Head of caudate nucleus (tissue), 42 donors: Measurements from ENCODE around the gene PCDHB16.
A peak's percentile ranks its signal among the peaks of the same experiment; 100 is the strongest.
"Not testable (repeated sequence)": the region's sequence is repeated elsewhere in the genome, so short reads cannot be mapped to it uniquely, and the experiment has no call there.

ENCODE experiments used
- DNase-seq, 42 donors: peaks; one replicate each; pipeline versions ENCODE4 v3.0.0 to v3.0.0-alpha.2; 2020 to 2021; ENCODE audit warnings: mixed read lengths in 7 of 42
- intact Hi-C: fragments of 100-400 bp; cut with DNase I; formaldehyde crosslinking; loops from one replicate; pipeline ENCODE4 v1.15.0; 2022

The PCDHB16 gene

DNA sequence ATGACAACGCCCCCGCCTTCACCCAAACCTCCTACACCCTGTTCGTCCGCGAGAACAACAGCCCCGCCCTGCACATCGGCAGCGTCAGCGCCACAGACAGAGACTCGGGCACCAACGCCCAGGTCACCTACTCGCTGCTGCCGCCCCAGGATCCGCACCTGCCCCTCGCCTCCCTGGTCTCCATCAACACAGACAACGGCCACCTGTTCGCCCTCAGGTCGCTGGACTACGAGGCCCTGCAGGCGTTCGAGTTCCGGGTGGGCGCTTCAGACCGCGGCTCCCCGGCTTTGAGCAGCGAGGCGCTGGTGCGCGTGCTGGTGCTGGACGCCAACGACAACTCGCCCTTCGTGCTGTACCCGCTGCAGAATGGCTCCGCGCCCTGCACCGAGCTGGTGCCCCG, 2.8 kb upstream of the PCDHB16 start:
- DNase-seq, intact Hi-C loops: not testable (repeated sequence)

DNA sequence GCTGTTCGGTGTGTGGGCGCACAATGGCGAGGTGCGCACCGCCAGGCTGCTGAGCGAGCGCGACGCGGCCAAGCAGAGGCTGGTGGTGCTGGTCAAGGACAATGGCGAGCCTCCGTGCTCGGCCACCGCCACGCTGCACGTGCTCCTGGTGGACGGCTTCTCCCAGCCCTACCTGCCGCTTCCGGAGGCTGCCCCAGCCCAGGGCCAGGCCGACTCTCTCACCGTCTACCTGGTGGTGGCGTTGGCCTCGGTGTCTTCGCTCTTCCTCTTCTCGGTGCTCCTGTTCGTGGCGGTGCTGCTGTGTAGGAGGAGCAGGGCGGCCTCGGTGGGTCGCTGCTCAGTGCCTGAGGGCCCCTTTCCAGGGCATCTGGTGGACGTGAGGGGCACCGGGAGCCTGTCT, 2.3 kb upstream of the PCDHB16 start:
- intact Hi-C loops, result loop anchor here (10.0 kb wide), 1 partner anchor 385 kb away; no protein-coding TSS in a partner anchor
- not testable (repeated sequence) for DNase-seq

DNA sequence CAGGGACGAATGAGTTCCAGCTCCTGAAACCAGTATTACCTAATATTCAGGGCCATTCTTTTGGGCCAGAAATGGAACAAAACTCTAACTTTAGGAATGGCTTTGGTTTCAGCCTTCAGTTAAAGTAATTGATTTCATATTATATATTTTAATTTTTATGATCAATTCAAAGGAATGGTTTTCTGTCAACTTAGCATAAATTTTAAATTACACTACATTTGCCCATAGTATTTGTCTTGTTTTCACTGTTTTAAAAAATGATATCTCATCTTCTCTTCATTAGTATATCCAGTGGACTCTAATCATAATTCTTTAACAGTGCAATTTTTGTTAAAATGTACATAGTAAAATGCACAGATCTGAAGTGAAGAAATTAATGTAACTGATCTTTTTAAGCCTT, 1.9 kb upstream of the PCDHB16 start:
- intact Hi-C loops, result loop anchor here (10.0 kb wide), 1 partner anchor 384 kb away; no protein-coding TSS in a partner anchor
- no peak for DNase-seq

DNA sequence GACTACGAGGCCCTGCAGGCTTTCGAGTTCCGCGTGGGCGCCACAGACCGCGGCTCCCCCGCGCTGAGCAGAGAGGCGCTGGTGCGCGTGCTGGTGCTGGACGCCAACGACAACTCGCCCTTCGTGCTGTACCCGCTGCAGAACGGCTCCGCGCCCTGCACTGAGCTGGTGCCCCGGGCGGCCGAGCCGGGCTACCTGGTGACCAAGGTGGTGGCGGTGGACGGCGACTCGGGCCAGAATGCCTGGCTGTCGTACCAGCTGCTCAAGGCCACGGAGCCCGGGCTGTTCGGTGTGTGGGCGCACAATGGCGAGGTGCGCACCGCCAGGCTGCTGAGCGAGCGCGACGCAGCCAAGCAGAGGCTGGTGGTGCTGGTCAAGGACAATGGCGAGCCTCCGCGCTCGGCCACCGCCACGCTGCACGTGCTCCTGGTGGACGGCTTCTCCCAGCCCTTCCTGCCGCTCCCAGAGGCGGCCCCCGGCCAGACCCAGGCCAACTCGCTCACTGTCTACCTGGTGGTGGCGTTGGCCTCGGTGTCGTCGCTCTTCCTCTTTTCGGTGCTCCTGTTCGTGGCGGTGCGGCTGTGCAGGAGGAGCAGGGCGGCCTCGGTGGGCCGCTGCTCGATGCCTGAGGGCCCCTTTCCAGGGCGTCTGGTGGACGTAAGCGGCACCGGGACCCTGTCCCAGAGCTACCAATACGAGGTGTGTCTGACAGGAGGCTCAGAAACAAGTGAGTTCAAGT, 2.1 kb downstream of the PCDHB16 start:
- DNase-seq, result not testable (repeated sequence)
- intact Hi-C loops, result loop anchor here (10.0 kb wide), 1 partner anchor 381 kb away; no protein-coding TSS in a partner anchor

DNA sequence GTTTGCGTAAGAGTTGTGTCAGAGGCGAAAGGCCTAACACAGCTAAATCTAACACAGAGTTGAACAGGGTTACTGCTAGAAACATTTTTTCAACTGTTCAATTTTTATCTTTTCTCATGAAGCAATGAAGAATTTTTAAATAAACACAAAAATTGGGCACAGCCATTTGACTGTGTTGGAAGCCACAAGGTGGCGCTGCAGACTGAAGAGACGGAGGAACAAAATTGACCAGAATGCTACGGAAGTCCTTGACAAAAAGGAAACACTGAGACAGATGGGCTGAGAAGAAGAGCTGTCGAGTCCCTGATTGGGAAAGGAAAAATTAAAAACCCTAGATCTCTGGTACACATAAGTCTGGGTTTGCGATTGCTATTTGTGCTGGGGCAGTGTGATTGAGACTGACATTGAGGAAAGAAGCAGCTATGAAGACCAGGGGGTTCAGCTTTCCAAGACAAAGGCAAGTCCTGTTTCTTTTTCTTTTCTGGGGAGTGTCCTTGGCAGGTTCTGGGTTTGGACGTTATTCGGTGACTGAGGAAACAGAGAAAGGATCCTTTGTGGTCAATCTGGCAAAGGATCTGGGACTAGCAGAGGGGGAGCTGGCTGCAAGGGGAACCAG, 4.8 kb downstream of the PCDHB16 start, which contains the start of gene PCDHB9:
PCDHB9 (plus strand) TSS at position 265 of the 616 bp plus-strand sequence; CDS start at position 423, 158 bp downstream.
- DNase-seq, result peak in 23 of 42 donors; percentile 9 to 74 (median 39)
- intact Hi-C loops, result loop anchor here (10.0 kb wide), 1 partner anchor 378 kb away; no protein-coding TSS in a partner anchor

DNA sequence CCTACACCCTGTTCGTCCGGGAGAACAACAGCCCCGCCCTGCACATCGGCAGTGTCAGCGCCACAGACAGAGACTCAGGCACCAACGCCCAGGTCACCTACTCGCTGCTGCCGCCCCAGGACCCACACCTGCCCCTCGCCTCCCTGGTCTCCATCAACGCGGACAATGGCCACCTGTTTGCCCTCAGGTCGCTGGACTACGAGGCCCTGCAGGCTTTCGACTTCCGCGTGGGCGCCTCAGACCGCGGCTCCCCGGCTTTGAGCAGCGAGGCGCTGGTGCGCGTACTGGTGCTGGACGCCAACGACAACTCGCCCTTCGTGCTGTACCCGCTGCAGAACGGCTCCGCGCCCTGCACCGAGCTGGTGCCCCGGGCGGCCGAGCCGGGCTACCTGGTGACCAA, 6.5 kb downstream of the PCDHB16 start:
- not testable (repeated sequence) for DNase-seq
- intact Hi-C loops, result loop anchor here (10.0 kb wide), 1 partner anchor 376 kb away; no protein-coding TSS in a partner anchor

DNA sequence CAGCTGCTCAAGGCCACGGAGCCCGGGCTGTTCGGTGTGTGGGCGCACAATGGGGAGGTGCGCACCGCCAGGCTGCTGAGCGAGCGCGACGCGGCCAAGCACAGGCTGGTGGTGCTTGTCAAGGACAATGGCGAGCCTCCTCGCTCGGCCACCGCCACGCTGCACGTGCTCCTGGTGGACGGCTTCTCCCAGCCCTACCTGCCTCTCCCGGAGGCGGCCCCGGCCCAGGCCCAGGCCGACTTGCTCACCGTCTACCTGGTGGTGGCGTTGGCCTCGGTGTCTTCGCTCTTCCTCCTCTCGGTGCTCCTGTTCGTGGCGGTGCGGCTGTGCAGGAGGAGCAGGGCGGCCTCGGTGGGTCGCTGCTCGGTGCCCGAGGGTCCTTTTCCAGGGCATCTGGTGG, 6.9 kb downstream of the PCDHB16 start:
- intact Hi-C loops, result loop anchor here (10.0 kb wide), 1 partner anchor 376 kb away; no protein-coding TSS in a partner anchor
- not testable (repeated sequence) for DNase-seq

DNA sequence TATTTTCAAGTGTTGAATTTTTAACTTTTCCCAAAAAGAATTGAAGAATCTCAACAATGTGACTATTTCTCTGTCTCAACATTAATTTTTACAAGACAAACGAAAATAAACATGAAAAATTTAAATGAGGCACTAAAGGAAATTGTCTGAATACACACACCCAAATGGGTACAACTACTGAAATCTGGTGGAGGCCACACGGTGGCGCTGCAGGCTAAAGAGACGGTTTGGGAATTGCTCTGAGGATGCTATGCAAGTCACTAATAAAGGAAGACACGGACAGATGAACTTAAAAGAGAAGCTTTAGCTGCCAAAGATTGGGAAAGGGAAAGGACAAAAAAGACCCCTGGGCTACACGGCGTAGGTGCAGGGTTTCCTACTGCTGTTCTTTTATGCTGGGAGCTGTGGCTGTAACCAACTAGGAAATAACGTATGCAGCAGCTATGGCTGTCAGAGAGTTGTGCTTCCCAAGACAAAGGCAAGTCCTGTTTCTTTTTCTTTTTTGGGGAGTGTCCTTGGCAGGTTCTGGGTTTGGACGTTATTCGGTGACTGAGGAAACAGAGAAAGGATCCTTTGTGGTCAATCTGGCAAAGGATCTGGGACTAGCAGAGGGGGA, 10.0 kb downstream of the PCDHB16 start, which contains the start of gene PCDHB10:
PCDHB10 (plus strand) TSS at position 244 of the 616 bp plus-strand sequence; CDS start at position 444, 200 bp downstream.
- intact Hi-C loops, result no loop called here
- peak in 39 of 42 donors; percentile 23 to 84 (median 56) for DNase-seq

DNA sequence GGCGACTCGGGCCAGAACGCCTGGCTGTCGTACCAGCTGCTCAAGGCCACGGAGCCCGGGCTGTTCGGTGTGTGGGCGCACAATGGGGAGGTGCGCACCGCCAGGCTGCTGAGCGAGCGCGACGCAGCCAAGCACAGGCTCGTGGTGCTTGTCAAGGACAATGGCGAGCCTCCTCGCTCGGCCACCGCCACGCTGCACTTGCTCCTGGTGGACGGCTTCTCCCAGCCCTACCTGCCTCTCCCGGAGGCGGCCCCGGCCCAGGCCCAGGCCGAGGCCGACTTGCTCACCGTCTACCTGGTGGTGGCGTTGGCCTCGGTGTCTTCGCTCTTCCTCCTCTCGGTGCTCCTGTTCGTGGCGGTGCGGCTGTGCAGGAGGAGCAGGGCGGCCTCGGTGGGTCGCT, 12.1 kb downstream of the PCDHB16 start:
- intact Hi-C loops, DNase-seq: not testable (repeated sequence)

DNA sequence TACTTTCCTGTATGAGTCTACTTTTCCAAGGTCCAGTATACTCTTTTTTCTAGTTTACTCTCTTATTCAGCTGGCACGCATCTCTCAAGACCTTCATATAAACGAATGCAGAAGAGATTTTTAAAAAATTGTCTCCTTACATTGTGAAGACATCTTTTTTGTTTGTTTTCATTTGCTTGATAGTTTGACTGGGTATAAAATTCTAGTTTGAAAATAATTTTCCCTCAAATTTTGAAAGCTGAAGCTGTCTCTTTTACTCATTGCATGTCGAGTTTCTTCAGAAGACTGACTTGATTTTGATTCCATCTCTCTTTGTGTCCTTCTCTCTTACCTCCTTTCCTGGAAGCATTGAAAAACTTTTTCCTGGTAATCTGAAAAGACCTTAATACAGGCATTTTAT, 14.2 kb downstream of the PCDHB16 start:
- intact Hi-C loops, result no loop called here
- no peak for DNase-seq

DNA sequence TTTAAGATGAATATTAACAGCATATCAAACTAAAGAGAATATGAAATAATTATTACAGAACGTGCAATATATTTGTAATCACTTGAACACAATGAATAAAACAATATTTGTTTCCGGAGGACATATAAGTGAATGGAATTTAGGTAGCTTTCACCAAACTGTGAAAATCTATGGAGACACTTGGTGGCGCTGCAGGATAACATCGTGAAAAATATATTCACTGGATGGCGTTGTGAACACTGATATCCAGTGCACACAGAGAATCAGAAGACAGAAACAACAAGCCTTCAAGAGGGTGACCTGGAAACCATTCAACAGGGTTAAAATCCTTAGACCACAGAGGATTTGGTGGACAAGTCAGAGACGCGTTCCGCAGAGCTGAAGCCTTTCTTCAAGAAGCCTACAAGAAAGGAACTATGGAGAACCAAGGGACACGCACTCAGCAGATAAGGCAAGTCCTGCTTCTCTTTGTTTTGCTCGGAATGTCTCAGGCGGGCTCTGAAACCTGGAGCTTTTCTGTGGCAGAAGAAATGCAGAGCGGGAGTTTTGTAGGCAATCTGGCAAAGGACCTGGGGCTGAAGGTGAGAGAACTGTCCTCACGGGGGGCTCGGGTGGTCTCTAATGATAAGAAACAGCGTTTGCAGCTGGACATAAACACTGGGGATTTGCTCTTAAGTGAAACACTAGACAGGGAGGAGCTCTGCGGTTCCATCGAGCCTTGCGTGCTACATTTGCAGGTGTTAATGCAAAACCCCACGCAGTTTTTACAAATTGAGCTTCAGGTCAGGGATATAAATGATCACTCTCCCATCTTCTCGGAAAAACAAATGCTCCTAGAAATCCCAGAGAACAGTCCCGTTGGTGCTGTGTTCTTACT, 17.4 kb downstream of the PCDHB16 start, which contains the start of gene PCDHB11:
PCDHB11 (plus strand) TSS at position 269 of the 877 bp plus-strand sequence; CDS start at position 417, 148 bp downstream.
- intact Hi-C loops, result no loop called here
- peak in 1 of 42 donors; percentile 13 for DNase-seq

DNA sequence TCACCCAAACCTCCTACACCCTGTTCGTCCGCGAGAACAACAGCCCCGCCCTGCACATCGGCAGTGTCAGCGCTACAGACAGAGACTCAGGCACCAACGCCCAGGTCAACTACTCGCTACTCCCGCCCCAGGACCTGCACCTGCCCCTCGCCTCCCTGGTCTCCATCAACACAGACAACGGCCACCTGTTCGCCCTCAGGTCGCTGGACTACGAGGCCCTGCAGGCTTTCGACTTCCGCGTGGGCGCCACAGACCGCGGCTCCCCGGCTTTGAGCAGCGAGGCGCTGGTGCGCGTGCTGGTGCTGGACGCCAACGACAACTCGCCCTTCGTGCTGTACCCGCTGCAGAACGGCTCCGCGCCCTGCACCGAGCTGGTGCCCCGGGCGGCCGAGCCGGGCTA, 18.9 kb downstream of the PCDHB16 start:
- intact Hi-C loops, result not testable (repeated sequence)

DNA sequence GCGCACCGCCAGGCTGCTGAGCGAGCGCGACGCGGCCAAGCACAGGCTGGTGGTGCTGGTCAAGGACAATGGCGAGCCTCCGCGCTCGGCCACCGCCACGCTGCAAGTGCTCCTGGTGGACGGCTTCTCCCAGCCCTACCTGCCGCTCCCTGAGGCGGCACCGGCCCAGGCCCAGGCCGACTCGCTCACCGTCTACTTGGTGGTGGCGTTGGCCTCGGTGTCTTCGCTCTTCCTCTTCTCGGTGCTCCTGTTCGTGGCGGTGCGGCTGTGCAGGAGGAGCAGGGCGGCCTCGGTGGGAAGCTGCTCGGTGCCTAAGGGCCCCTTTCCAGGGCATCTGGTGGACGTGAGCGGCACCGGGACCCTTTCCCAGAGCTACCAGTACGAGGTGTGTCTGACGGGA, 19.5 kb downstream of the PCDHB16 start:
- DNase-seq, intact Hi-C loops: not testable (repeated sequence)

More for the DNA sequence above, 18.9 kb downstream of the PCDHB16 start:
- DNase-seq, result not testable (repeated sequence)

DNA sequence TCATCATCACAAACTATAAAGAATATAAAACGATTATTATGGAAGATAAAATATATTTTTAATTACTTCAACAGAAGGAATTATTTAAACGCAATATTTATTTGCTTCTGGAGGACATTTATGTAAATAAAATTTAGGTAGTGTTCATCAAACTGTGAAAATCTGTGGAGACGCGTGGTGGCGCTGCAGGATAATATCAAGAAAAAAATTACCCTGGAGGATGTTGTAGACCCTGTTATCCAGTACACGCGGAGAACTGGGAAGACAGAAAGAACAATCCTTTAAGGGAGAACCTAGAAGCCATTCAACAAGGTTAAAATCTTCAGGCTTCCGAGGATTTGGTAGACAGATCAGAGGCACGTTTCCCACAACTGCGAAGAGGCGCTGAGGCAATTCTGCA, 26.3 kb downstream of the PCDHB16 start, which contains the start of gene PCDHB12:
PCDHB12 (plus strand) TSS at position 242 of the 400 bp plus-strand sequence. CDS start 189 bp downstream, outside the sequence.
- intact Hi-C loops, result no loop called here
- peak in 25 of 42 donors; percentile 7 to 62 (median 33) for DNase-seq

DNA sequence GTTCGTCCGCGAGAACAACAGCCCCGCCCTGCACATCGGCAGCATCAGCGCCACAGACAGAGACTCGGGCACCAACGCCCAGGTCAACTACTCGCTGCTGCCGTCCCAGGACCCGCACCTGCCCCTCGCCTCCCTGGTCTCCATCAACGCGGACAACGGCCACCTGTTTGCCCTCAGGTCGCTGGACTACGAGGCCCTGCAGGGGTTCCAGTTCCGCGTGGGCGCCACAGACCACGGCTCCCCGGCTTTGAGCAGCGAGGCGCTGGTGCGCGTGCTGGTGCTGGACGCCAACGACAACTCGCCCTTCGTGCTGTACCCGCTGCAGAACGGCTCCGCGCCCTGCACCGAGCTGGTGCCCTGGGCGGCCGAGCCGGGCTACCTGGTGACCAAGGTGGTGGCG, 28.1 kb downstream of the PCDHB16 start:
- DNase-seq, intact Hi-C loops: not testable (repeated sequence)

DNA sequence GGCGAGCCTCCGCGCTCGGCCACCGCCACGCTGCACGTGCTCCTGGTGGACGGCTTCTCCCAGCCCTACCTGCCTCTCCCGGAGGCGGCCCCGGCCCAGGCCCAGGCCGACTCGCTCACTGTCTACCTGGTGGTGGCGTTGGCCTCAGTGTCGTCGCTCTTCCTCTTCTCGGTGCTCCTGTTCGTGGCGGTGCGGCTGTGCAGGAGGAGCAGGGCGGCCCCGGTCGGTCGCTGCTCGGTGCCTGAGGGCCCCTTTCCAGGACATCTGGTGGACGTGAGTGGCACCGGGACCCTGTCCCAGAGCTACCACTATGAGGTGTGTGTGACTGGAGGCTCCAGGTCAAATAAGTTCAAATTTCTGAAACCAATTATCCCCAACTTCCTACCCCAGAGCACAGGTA, 28.7 kb downstream of the PCDHB16 start:
- intact Hi-C loops, DNase-seq: not testable (repeated sequence)

DNA sequence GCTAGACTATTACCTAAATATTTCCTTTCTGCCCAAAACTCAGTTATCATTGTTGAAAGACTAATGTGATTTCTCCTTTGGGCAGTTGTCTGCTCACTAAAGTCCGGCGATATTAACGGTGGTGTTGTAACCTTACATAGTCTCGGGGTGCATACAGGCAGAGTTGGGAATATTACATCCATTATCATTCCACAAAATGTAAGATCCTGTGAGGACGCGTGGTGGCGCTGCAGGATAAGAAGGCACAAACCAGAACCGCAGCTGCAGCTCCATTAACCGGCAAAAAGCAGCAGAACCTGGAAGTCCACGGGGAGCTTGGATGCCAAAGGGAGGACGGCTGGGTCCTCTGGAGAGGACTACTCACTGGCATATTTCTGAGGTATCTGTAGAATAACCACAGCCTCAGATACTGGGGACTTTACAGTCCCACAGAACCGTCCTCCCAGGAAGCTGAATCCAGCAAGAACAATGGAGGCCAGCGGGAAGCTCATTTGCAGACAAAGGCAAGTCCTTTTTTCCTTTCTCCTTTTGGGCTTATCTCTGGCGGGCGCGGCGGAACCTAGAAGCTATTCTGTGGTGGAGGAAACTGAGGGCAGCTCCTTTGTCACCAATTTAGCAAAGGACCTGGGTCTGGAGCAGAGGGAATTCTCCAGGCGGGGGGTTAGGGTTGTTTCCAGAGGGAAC, 31.6 kb downstream of the PCDHB16 start, which contains the start of gene PCDHB13:
PCDHB13 (plus strand) TSS at position 264 of the 684 bp plus-strand sequence; CDS start at position 469, 205 bp downstream.
- peak in 35 of 42 donors; percentile 8 to 77 (median 39) for DNase-seq
- intact Hi-C loops, result not testable (repeated sequence)
